ENCODE data around the gene OAS2.

The OAS2 gene

GRCh38 chr12:112946236-112947000 is 31.9 kb upstream of the OAS2 start:
- Histone ChIP-seq H3K9me2 (replicated peaks; ENCODE audit: low read depth, low read length) (no peaks in the 10 kb centered on the region), H3K9ac (ENCODE audit: low read depth, low read length, poor library complexity, severe bottlenecking) (no peak overlapping the region), H3K4me2 (ENCODE audit: low read depth, low read length, poor library complexity, severe bottlenecking) (no peak overlapping the region), H3K79me2 (ENCODE audit: insufficient read depth, low read length) (peaks cover 3% of the 10 kb centered on the region; the same call in 1 of the 2 replicates), H3K27me3 (ENCODE audit: insufficient read depth, low read length, poor library complexity, severe bottlenecking) (no peaks in the 10 kb centered on the region), H4K20me1 (ENCODE audit: insufficient read depth, low read length, poor library complexity, severe bottlenecking) (no peaks in the 10 kb centered on the region), H3K4me3 (ENCODE audit: low read length, poor library complexity, severe bottlenecking) (no peak overlapping the region), H2AFZ (ENCODE audit: low read length) (no peak overlapping the region), H3K4me1 (ENCODE audit: insufficient read depth, low read length, poor library complexity, severe bottlenecking) (no peaks in the 10 kb centered on the region), H3K9me3 (ENCODE audit: insufficient read depth, low read depth, low read length) (no peaks in the 10 kb centered on the region), H3K36me3 (ENCODE audit: insufficient read depth, low read length) (peaks cover 17% of the 10 kb centered on the region; the same call in 1 of the 2 replicates), H3F3A (ENCODE audit: low read depth) (no peaks in the 10 kb centered on the region)
- TF ChIP-seq CTCF (conservative IDR thresholded peaks at IDR 0.05; ENCODE audit: low read length) (no peak), EZH2phosphoT487 (IDR thresholded peaks at IDR 0.05; ENCODE audit: borderline replicate concordance) (no peak)

- Histone ChIP-seq H4K20me1 (ENCODE audit: insufficient read depth, low read length, poor library complexity, severe bottlenecking) (no peaks in the 10 kb centered on the region), H3K4me2 (ENCODE audit: low read depth, low read length, poor library complexity, severe bottlenecking) (no peak overlapping the region)
- TF ChIP-seq EZH2phosphoT487 (IDR thresholded peaks at IDR 0.05; ENCODE audit: borderline replicate concordance) (no peak), CTCF (conservative IDR thresholded peaks at IDR 0.05; ENCODE audit: low read length) (no peak)
Measured at GRCh38 chr12:112947314-112947713, 31.0 kb upstream of the OAS2 start.

GRCh38 chr12:112947761-112948160 is 30.6 kb upstream of the OAS2 start:
- no peaks in the 10 kb centered on the region for H3K9me2 ChIP-seq (replicated peaks; ENCODE audit: low read depth, low read length)
- H3K27me3 ChIP-seq (ENCODE audit: insufficient read depth, low read length, poor library complexity, severe bottlenecking): no peaks in the 10 kb centered on the region
- TF ChIP-seq EZH2phosphoT487 (IDR thresholded peaks at IDR 0.05; ENCODE audit: borderline replicate concordance) (no peak), CTCF (conservative IDR thresholded peaks at IDR 0.05; ENCODE audit: low read length) (no peak)
- H2AFZ ChIP-seq (ENCODE audit: low read length): no peak overlapping the region
- no peak overlapping the region for H3K4me2 ChIP-seq (ENCODE audit: low read depth, low read length, poor library complexity, severe bottlenecking)
- no peak overlapping the region for H3K9ac ChIP-seq (ENCODE audit: low read depth, low read length, poor library complexity, severe bottlenecking)
- H3K4me3 ChIP-seq (ENCODE audit: low read length, poor library complexity, severe bottlenecking): no peak overlapping the region
- H3K4me1 ChIP-seq (ENCODE audit: insufficient read depth, low read length, poor library complexity, severe bottlenecking): no peaks in the 10 kb centered on the region
- H3K79me2 ChIP-seq (ENCODE audit: insufficient read depth, low read length): no peaks in the 10 kb centered on the region
- H3F3A ChIP-seq (ENCODE audit: low read depth): no peaks in the 10 kb centered on the region
- H3K36me3 ChIP-seq (ENCODE audit: insufficient read depth, low read length): peaks cover 17% of the 10 kb centered on the region; the same call in 1 of the 2 replicates
- H4K20me1 ChIP-seq (ENCODE audit: insufficient read depth, low read length, poor library complexity, severe bottlenecking): no peaks in the 10 kb centered on the region
- H3K9me3 ChIP-seq (ENCODE audit: insufficient read depth, low read depth, low read length): no peaks in the 10 kb centered on the region

More at GRCh38 chr12:112947314-112947713, 31.0 kb upstream of the OAS2 start:
- Histone ChIP-seq H3K79me2 (ENCODE audit: insufficient read depth, low read length) (no peaks in the 10 kb centered on the region), H3K27me3 (ENCODE audit: insufficient read depth, low read length, poor library complexity, severe bottlenecking) (no peaks in the 10 kb centered on the region), H3K4me1 (ENCODE audit: insufficient read depth, low read length, poor library complexity, severe bottlenecking) (no peaks in the 10 kb centered on the region), H3K9me2 (replicated peaks; ENCODE audit: low read depth, low read length) (no peaks in the 10 kb centered on the region), H3K9me3 (ENCODE audit: insufficient read depth, low read depth, low read length) (no peaks in the 10 kb centered on the region), H3K9ac (ENCODE audit: low read depth, low read length, poor library complexity, severe bottlenecking) (no peak overlapping the region), H2AFZ (ENCODE audit: low read length) (no peak overlapping the region), H3K36me3 (ENCODE audit: insufficient read depth, low read length) (peaks cover 17% of the 10 kb centered on the region; the same call in 1 of the 2 replicates), H3K4me3 (ENCODE audit: low read length, poor library complexity, severe bottlenecking) (no peak overlapping the region), H3F3A (ENCODE audit: low read depth) (no peaks in the 10 kb centered on the region)
